HG03378 (cell line): ENCODE data around the gene PRKAR1B.

ENCODE experiments used
- ATAC-seq: cut with Tn5 transposase; IDR thresholded peaks from one replicate; pipeline ENCODE4 v1.9.1; 2021; ENCODE audit warnings: mild to moderate bottlenecking, moderate library complexity; ENCODE audit not compliant: unreplicated experiment

Gene PRKAR1B

GRCh38 chr7:514651-515598, 212.2 kb downstream of the PRKAR1B start:
- no peak for ATAC-seq

GRCh38 chr7:514242-514641, 212.8 kb downstream of the PRKAR1B start:
- ATAC-seq: no peak

GRCh38 chr7:513521-514166, 213.4 kb downstream of the PRKAR1B start:
- no peak for ATAC-seq

GRCh38 chr7:512541-513311, 214.4 kb downstream of the PRKAR1B start:
- ATAC-seq: no peak

- no peak for ATAC-seq
Observed at GRCh38 chr7:512146-512510, 215.0 kb downstream of the PRKAR1B start.

GRCh38 chr7:511476-512145, 215.5 kb downstream of the PRKAR1B start:
- ATAC-seq: no peak

- ATAC-seq: no peak
Observed at GRCh38 chr7:510782-511281, 216.2 kb downstream of the PRKAR1B start.

- no peak for ATAC-seq
Observed at GRCh38 chr7:510131-510481, 217.0 kb downstream of the PRKAR1B start.

- no peak for ATAC-seq
Observed at GRCh38 chr7:509426-510130, 217.5 kb downstream of the PRKAR1B start.

- ATAC-seq: no peak
Observed at GRCh38 chr7:508461-509170, 218.5 kb downstream of the PRKAR1B start.

- no peak for ATAC-seq
Observed at GRCh38 chr7:507623-508300, 219.3 kb downstream of the PRKAR1B start.

GRCh38 chr7:506921-507622, 220.0 kb downstream of the PRKAR1B start:
- ATAC-seq: no peak

- ATAC-seq: no peak
Observed at GRCh38 chr7:506391-506831, 220.7 kb downstream of the PRKAR1B start.

GRCh38 chr7:505171-505570, 221.9 kb downstream of the PRKAR1B start:
- no peak for ATAC-seq

GRCh38 chr7:504221-505111, 222.6 kb downstream of the PRKAR1B start:
- no peak for ATAC-seq

GRCh38 chr7:503575-504111, 223.4 kb downstream of the PRKAR1B start:
- no peak for ATAC-seq

- ATAC-seq: no peak
Observed at GRCh38 chr7:502296-502695, 224.8 kb downstream of the PRKAR1B start.
